ENCODE measurements around the gene SKP1.
A peak's percentile ranks its signal among the peaks of the same experiment; 100 is the strongest.
"Not testable (repeated sequence)": the region's sequence is repeated elsewhere in the genome, so short reads cannot be mapped to it uniquely, and the experiment has no call there.

The SKP1 gene

GRCh38 chr5:134176511-134177368 lies at the start of gene SKP1:
TSS of gene SKP1 (minus strand) at chr5:134176950. CDS start at chr5:134174022, 2,928 bp downstream.
- DNase-seq: peak; percentile 84

- peak; percentile 96 for DNase-seq
These were observed 49.2 kb upstream of the SKP1 start, which contains the start of gene PPP2CA for GRCh38 chr5:134225780-134226440. TSS of gene PPP2CA (minus strand) at chr5:134226073. CDS start at chr5:134225861, 212 bp downstream.

GRCh38 chr5:134224888-134225779 lies 48.4 kb upstream of the SKP1 start:
- DNase-seq: peak; percentile 72

GRCh38 chr5:134223406-134224248 lies 46.9 kb upstream of the SKP1 start:
- DNase-seq: peak; percentile 12

GRCh38 chr5:134221690-134222089 lies 44.9 kb upstream of the SKP1 start:
- DNase-seq: not testable (repeated sequence)

- no peak for DNase-seq
These were observed 39.0 kb upstream of the SKP1 start for GRCh38 chr5:134215757-134216156.

GRCh38 chr5:134211263-134212031 lies 34.7 kb upstream of the SKP1 start:
- DNase-seq: not testable (repeated sequence)

- peak; percentile 33 for DNase-seq
These were observed 32.9 kb upstream of the SKP1 start for GRCh38 chr5:134209477-134210245.

GRCh38 chr5:134207696-134208095 lies 30.9 kb upstream of the SKP1 start:
- no peak for DNase-seq

- no peak for DNase-seq
These were observed 29.9 kb upstream of the SKP1 start for GRCh38 chr5:134206627-134207160.

GRCh38 chr5:134204575-134204974 lies 27.8 kb upstream of the SKP1 start:
- no peak for DNase-seq

GRCh38 chr5:134203630-134204029 lies 26.9 kb upstream of the SKP1 start:
- DNase-seq: no peak

- no peak for DNase-seq
These were observed 18.9 kb upstream of the SKP1 start for GRCh38 chr5:134195666-134196065.

GRCh38 chr5:134189031-134189430 lies 12.3 kb upstream of the SKP1 start:
- no peak for DNase-seq

GRCh38 chr5:134188092-134188491 lies 11.3 kb upstream of the SKP1 start:
- DNase-seq: no peak

- DNase-seq: peak; percentile 80
These were observed 7.7 kb upstream of the SKP1 start for GRCh38 chr5:134184155-134185135.

GRCh38 chr5:134183481-134183880 lies 6.7 kb upstream of the SKP1 start:
- DNase-seq: no peak

GRCh38 chr5:134178096-134178419 lies 1.3 kb upstream of the SKP1 start:
- DNase-seq: no peak

Measured in NCI-H82 (cell line).